Stimulated activated CD8-positive, alpha-beta memory T cell treated with anti-CD3 and anti-CD28 coated beads, Interleukin-15, amount 100 ng/mL, for 4 hours (primary cell): ENCODE results near the gene SPATA13.

Experiments used
- DNase-seq, 2 donors: peaks; one replicate each; pipeline ENCODE4 v3.0.0-alpha.2; 2020; ENCODE audit warnings: low read depth in 2 of 2

Gene SPATA13

GRCh38 chr13:24251525-24251924 lies 91.0 kb downstream of the SPATA13 start:
- DNase-seq, result peak; percentile 62 to 74

DNA sequence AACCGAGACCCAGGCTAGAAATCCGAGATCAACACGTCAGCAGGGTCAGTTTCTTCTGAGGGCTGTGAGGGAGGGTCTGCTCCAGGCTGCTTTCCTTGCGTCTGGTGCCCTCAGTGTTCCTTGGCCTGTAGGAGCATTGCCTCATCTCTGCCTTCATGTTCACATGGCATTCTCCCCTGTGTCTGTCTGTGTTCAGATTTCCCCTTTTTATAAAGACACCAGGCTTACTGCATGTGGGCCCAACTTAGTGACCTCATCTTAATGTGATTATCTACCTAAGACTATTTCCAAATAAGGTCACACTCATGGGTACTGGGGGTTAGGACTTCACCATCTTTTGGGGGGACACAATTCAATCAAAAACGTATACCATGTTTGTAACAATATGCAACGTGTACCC lies 91.6 kb downstream of the SPATA13 start:
- no peak for DNase-seq

DNA sequence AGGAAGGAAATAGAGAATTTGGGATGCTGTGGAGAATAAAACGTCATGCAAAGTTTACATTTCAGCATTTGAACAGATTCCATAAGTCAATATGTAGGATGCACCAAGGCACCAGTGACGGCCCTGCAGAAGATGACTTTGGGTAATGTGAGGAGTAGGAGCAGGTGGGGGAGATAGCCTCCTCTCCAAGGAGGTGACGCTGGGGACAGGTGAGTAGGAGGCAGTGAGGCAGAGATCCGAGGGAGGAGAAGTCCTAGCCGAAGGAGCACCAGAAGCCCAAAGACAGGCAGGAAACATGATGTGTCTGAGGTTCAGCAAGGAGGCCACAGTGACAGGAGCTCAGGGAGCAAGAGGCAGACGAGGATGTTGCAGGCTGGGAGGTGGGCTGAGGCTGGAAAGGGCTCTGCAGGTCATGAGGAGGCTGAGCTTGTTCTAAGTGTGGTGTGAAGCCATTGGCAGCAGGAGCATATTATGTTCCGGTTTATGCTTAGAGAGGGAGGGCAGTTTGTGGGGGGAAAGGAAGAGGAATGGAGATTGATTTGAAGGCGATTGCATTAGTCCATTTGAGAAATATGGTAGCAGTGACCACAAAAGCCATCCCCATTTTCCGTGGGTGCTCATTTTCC lies 93.1 kb downstream of the SPATA13 start:
- no peak for DNase-seq

- DNase-seq, result peak in 1 of 2 donors; percentile 34
These were observed 93.8 kb downstream of the SPATA13 start for GRCh38 chr13:24254146-24254841.

GRCh38 chr13:24257497-24257896 lies 97.0 kb downstream of the SPATA13 start:
- DNase-seq, result no peak

- DNase-seq, result no peak
These were observed 101.0 kb downstream of the SPATA13 start for GRCh38 chr13:24261566-24261965.

- no peak for DNase-seq
These were observed 103.1 kb downstream of the SPATA13 start for GRCh38 chr13:24263632-24264031.

DNA sequence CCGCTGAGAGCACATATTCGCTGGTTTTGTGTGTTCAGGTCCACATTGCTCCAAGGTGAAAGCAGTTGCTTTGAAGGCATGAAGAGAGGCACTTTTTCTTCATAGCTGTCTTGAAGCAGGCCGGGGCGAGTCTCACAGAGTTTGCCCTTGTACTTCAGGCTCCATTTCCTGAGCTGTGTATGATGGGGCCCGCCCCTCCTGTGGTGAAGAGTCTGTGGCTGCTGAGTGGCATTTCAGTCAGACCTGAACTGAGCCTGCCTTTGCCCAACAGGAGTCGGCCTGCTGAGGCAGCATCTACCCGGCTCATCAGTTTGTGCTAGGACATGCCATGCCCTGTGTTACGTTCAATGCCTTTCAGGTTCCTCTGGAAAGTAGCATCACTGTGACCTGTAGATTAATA lies 104.5 kb downstream of the SPATA13 start:
- peak; percentile 54 to 64 for DNase-seq

GRCh38 chr13:24265453-24265852 lies 104.9 kb downstream of the SPATA13 start:
- no peak for DNase-seq

DNA sequence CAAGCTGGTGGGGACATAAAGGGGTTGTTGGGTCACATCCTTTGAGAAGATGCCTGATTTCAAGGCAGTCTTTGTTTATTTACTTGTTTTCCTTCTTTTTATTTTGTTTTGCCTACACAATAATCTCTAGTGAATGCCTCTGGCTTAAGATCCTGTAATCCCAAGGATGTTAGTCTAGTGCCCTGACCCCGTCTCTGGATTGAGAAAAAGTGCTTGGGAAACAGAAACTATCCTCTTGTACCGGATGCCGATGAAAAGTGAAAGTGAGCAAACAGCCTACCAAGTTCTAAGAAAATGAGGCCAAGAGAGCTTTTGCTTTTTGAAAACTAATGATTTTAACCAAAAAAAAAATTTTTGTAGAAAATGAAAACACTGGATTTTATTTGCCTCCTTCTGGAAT lies 106.8 kb downstream of the SPATA13 start:
- DNase-seq, result no peak

GRCh38 chr13:24267801-24268200 lies 107.3 kb downstream of the SPATA13 start:
- DNase-seq, result no peak

DNA sequence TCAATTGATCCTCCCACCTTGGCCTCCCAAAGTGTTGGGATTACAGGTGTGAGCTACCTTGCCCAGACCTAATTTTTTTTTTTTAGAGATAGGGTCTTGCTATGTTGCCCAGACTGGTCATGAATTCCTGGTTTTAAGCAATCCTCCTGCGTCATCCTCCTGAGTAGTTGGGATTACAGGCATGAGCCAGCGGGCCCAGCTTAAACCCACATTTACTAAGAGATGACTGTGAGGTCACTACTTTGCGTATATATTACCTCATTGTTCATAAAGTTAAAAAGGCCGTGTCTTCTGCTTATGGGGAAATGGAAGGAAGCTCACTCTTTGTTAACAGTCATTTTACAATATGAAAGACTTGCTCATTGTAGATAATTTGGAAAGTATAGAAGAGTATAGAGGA lies 109.3 kb downstream of the SPATA13 start:
- no peak for DNase-seq

DNA sequence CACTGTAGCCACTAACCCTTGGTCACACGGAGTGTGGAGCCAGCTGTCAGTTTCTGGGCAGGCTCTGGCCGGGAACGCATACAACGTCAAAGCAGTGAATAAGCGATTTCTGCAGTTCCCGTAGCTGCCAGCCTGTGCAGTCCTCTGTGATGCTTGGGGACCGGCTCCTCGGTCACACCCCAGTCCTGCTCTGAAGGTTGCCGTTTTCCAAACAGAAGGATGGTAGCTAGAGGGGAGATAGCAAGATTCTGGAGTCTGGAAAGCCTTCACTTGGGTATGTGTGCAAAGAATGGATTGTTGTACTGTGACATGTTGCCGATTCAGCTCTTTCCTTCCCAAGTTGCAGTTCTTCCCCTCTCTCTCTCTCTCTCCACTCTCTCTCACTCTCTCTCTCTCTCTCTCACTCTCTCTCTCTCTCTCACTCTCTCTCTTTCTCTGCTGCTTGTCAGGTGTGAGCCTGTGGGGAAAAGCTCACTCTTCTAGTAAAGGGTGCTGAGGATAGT lies 110.2 kb downstream of the SPATA13 start:
- no peak for DNase-seq

GRCh38 chr13:24271231-24271600 lies 110.7 kb downstream of the SPATA13 start:
- DNase-seq, result no peak

DNA sequence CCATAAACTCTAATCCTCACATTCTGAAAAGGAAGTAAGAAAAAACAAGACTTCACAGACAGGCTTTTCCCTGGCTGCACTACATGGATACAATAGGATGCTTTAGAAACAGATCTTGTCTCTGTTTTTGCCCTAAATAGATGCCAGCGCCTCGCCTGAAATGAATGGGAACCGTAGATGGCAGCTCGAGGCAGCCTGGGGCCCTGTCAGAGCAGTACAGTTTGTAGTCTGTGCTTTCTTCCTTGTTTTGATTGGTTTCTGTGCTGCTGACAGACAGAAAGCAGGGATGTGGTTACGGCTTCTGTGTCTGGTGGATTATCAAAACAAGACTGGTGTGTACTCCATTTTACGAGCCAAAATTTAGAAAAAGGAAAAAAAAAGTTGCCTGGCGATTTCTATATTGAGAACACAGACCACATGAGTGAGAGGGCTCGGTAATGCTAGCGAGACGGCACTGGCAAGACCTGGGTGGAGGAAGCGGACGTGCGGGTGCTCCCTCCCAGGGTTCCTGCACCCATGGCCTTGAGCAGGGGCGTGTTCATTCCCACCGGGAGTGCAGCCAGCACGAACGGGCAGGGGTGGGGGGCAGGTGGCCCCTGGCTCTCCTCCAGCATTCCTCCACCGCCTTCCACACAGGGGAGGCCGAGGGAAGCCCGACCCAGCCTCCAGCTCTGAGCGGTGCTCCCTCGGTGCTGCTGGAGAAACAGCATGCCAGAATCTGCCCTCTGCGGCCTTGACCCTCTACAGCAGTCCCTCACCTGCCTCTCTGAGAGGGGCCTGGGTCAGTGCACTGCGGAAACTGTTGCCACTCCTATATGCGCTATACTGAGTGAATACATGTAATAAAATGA lies 111.3 kb downstream of the SPATA13 start:
- DNase-seq, result peak; percentile 23 to 24

- DNase-seq, result no peak
These were observed 112.1 kb downstream of the SPATA13 start for GRCh38 chr13:24272452-24273161.

- DNase-seq, result no peak
These were observed 113.4 kb downstream of the SPATA13 start for GRCh38 chr13:24273926-24274325.

DNA sequence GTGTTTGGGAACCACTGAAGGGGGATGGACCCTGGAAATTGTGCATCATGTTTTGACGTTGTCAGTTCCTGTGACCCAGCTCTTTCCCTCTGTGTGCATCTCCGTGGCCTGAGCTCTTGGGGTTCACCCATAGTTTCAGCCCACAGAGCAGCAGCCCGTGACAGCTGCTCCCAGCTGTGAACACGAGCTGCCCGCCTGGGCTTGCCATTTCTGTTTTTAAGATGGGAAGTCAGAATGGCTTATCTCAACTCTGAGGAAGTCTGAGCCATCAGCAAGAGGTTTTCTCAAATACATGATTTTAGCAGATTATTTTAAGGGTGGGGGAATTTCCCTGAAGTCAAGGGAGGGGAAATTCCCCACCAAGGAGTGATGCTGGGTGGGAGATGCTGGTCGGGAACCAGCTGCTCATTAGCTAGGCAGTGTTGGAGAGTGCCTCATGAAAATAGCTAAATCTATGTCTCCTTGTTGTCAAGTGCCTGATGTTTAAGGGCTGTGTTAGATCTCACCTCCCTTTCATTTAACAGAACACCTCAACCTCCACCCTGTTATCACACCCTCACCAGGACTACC lies 114.0 kb downstream of the SPATA13 start:
- DNase-seq, result peak; percentile 51 to 72

DNA sequence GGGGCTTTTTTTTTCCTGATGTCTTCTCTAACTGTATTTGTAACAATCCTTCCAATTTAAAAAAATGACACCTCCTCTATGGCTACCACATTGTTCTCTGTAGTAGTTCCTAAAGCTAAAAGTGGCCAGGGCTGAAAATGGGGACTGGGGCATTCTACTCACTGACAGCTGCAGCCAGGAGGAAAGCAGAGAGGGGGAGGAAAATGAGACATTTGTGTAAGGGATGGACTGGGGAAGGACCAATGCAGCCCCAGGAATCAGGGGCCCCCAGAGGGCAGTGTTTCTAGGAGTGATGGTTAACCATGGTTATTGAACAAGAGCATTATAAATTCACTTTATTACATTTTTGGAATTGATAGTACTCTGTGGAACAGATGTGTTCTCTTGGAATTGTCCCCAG lies 114.5 kb downstream of the SPATA13 start:
- no peak for DNase-seq

DNA sequence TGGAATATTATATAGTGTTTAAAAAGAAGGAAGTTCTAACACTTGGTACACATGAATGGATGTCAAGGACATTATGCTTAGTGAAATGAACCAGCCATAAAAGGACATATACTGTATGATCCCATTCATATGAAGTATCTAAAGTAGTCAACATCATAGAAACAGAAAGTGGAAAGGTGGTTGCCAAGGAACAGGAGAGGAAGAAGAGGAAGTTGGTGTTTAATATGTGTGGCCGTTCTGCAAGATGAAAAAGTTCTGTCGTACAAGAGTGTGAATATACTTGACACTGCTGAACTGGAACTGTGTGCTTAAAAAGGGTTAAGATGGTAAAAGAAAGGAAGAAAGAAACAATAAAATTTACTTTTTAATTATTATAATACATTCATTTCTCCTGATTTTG lies 115.8 kb downstream of the SPATA13 start:
- no peak for DNase-seq

DNA sequence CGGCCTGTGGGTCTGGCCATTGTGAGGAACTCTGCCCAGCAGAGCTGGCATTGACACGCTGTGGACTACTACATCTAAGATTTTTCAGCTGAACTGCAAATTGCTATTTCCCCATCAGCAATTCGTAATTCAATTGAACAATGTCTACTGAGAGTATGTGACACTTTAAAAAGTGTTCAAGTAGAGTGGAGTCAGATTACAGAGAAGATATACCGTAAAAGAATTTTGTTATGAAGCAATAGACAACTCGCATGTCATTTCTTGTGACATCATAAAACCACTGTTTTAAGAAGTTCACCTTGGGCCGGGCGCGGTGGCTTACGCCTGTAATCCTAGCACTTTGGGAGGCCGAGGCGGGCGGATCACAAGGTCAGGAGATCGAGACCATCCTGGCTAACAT lies 116.3 kb downstream of the SPATA13 start:
- no peak for DNase-seq

DNA sequence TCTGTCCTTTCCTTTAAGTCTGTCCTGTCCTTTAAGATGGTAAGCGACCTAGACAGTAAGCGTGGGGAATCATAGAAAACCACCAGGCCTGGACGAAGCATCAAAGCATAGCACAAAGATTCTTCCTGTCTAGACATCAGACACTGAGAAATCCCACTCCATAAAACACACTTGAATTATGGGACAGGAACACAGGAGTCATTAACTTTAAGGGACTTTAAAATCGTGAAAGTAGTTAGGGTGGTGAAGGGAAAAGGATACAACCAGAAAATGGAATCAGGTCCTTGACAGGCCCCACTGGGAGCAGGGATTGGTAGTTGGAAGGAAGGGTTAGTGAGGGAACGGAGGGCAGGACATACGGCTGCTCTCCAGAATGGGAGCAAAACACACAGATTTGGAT lies 117.2 kb downstream of the SPATA13 start:
- no peak for DNase-seq
